GM12873 (cell line): Measurements from ENCODE around the gene R3HDM2.

Experiments used
- CTCF ChIP-seq: IDR thresholded peaks from 2 replicates; pipeline ENCODE4 v1.5.1; 2012; ENCODE audit warnings: low read depth, mild to moderate bottlenecking, moderate library complexity, low read length, control low read depth; ENCODE audit not compliant: insufficient read depth; ENCODE audit errors: missing control alignments

Gene R3HDM2

GRCh38 chr12:57470970-57471656 lies 40.3 kb upstream of the R3HDM2 start:
- no peak for TF ChIP-seq CTCF

GRCh38 chr12:57470286-57470969 lies 39.6 kb upstream of the R3HDM2 start:
- no peak for TF ChIP-seq CTCF

- TF ChIP-seq CTCF: no peak
Measured at GRCh38 chr12:57469296-57470164, 38.7 kb upstream of the R3HDM2 start.

- no peak for TF ChIP-seq CTCF
Measured at GRCh38 chr12:57467915-57468314, 37.1 kb upstream of the R3HDM2 start.

- TF ChIP-seq CTCF: no peak
Measured at GRCh38 chr12:57467212-57467874, 36.5 kb upstream of the R3HDM2 start.

GRCh38 chr12:57465747-57466505 lies 35.1 kb upstream of the R3HDM2 start:
- TF ChIP-seq CTCF: no peak
